ENCODE data around the gene CHRDL2.
A peak's percentile ranks its signal among the peaks of the same experiment; 100 is the strongest.
"Not testable (repeated sequence)": the region's sequence is repeated elsewhere in the genome, so short reads cannot be mapped to it uniquely, and the experiment has no call there.

Gene CHRDL2

DNA sequence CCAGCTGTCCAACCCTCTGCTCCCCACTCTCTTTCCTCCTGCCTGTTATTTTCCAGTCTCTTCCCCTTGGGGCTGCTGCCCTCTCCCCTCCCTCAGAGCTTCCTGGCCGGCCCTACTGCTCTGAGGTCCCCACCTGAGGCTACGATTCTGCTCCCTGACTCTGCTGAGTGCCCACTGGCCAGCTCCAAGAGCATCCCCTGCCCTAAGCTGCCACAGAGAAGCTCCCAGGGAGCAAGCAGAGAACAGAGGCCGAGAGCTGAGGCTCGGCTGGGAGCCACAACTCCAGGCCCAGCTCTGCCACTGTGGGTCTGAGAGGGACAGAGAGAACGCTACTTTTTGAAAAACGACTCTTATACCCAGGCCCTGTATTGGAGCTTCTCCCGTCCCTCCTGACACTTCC lies 61.1 kb downstream of the CHRDL2 start:
- DNase-seq (ENCODE audit: low read depth), result no peak

DNA sequence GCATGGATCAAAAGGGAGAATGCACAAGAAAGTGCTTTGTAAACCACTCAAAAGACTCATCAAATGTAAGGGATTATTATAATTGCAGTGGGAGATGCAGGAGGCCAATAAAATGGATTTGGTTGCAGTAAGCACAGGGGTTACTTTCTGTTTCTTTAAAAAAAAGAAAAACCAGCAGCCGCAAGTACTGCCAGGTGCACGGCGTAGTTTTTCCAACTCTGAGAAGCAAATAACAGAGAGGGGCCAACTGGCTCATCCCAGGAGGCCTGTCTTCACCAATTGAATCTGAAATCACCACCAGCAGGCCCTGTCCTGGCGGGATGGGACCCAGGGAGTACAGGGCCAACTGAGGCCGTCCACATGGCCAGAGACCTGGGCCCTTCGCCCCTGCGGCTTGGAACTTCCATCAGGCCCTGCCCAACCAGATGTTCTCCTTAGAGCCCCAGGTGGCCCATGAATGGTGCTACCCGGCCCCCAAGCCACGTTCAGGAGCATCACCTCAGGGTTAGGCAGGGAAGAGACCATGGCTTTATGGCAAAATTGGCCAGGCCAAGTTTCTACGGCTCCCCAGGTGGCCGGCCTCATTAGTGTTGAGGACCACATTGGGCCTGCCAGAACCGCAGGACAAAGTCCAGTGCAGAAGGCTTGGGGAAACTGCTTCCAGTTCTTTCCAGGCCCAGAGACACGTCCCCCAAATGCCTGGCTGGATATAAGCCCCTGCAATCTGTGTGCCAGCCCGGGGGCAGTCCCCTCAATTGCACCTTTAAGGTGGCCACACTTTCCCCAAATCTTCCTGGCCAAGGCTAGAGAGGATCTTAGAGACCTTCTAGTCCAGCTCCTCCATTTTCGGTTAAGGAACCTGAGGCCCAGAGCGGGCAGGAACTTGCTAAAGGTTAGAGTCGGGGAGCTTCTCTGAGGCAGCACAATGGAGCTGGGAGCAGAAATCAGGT lies 61.7 kb downstream of the CHRDL2 start:
- DNase-seq (ENCODE audit: low read depth), result no peak

- DNase-seq (ENCODE audit: low read depth), result no peak
These were observed 67.9 kb downstream of the CHRDL2 start for GRCh38 chr11:74663315-74663714.

DNA sequence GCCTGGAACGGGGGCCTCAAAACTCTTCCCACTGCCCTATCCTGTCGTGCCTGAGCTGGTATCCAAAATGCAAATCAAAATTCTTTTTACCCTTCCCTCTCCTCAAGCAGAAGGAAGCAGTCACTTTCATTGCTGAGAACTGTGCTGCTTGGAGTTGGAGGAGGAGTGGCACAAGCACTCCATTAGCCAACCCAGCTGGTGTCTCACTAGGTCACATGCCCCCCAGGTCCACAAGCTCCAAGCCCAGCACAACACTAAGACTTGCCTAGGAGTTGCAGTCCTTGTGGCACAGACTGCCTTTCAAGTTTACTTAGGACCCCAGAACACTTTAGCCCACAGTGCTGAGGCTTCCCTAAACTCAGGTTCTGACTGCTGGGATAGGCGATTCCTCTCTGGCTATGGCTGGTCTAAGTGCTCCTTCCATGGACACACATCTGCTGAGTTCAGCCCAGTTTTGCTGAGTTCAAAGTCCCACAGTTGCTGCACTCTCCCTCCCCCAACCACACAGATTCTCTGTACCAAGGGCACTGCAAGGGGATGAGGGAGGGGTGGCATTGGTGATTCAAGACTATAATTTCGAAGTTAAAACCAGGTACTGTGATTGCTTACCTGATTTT lies 68.6 kb downstream of the CHRDL2 start:
- DNase-seq (ENCODE audit: low read depth), result no peak

GRCh38 chr11:74659124-74659523 lies 72.1 kb downstream of the CHRDL2 start:
- not testable (repeated sequence) for DNase-seq (ENCODE audit: low read depth)

DNA sequence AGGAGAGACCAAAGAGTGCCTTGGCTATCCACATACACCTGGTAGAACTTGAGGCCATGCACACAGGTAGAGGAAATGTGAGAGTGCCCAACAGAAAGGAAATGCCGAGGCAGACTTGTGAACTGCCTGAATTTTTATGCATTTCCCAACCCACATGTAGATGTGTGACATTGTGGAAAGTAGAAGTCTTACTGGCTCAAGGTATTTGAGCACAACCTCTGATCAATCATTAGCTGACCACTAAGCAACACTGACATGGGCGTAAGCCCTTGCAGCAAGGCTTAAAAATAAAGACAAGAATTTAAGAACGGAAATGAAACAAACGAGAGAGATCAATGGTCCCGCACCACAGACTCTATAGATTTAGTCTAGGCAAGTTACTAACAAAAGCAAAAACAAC lies 76.2 kb downstream of the CHRDL2 start:
- no peak for DNase-seq (ENCODE audit: low read depth)

- DNase-seq (ENCODE audit: low read depth), result peak; percentile 87
These were observed 80.7 kb downstream of the CHRDL2 start for GRCh38 chr11:74650498-74650897.

DNA sequence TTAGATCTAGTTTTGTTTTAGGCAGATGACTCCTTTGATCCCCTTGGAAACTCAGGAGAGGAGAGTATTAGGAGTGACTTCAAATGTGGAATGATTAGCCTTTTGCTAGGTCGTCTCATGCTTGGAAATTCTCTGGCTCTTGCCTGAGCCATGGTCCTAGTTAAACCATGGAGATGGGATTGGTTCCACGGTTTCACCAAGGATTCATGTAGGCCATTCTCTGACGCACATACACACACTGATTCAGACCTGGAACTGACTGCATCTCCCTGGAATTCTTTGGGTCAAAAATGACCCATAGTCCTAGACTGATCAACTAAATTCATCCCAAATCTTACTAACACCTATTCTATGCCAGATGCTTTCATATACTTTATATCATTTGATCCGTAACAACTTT lies 82.3 kb downstream of the CHRDL2 start:
- no peak for DNase-seq (ENCODE audit: low read depth)

GRCh38 chr11:74647831-74648230 lies 83.4 kb downstream of the CHRDL2 start:
- DNase-seq (ENCODE audit: low read depth), result no peak

- peak; percentile 31 for DNase-seq (ENCODE audit: low read depth)
These were observed 83.8 kb downstream of the CHRDL2 start for GRCh38 chr11:74647404-74647803.

GRCh38 chr11:74646954-74647353 lies 84.3 kb downstream of the CHRDL2 start:
- no peak for DNase-seq (ENCODE audit: low read depth)
